HG03571 (cell line): Measurements from ENCODE around the gene LAGE3.

ENCODE experiments used
- ATAC-seq: cut with Tn5 transposase; IDR thresholded peaks from one replicate; pipeline ENCODE4 v1.9.1; 2021; ENCODE audit not compliant: unreplicated experiment

Gene LAGE3

GRCh38 chrX:154435171-154435733, 43.8 kb downstream of the LAGE3 start:
- ATAC-seq, result no peak

- ATAC-seq, result no peak
Observed at GRCh38 chrX:154434394-154435168, 44.5 kb downstream of the LAGE3 start.

GRCh38 chrX:154433605-154434004, 45.5 kb downstream of the LAGE3 start:
- no peak for ATAC-seq

- no peak for ATAC-seq
Observed at GRCh38 chrX:154432210-154432609, 46.9 kb downstream of the LAGE3 start.

GRCh38 chrX:154431341-154431740, 47.7 kb downstream of the LAGE3 start:
- no peak for ATAC-seq

- ATAC-seq, result no peak
Observed at GRCh38 chrX:154430916-154431315, 48.2 kb downstream of the LAGE3 start.

- ATAC-seq, result no peak
Observed at GRCh38 chrX:154430479-154430878, 48.6 kb downstream of the LAGE3 start.

GRCh38 chrX:154429711-154430110, 49.4 kb downstream of the LAGE3 start:
- ATAC-seq, result no peak

GRCh38 chrX:154428176-154429171, 50.6 kb downstream of the LAGE3 start, which contains the start of gene ATP6AP1:
Gene ATP6AP1, plus strand, starts transcription at chrX:154428677. Its CDS starts 16 bp downstream, at chrX:154428693.
- peak; percentile 96 for ATAC-seq
